Subcutaneous adipose tissue (tissue), 4 donors: Measurements from ENCODE around the gene SNX30. TPM values are rescaled to one million over a fixed set of nuclear protein-coding genes. Genes with fewer than 3 reads are reported as not detected.

Experiments
- CTCF ChIP-seq: fragments of 450-650 bp; IDR thresholded peaks from one replicate; pipeline ENCODE4 v1.5.1; 2016; ENCODE audit warnings: low read depth, mild to moderate bottlenecking, control low read depth, antibody characterized with exemption, moderate library complexity
- total RNA-seq, 4 donors: library from RNA; depleted of rRNA; stranded (reverse); fragments of >200 nt; gene quantifications; one replicate each; pipeline ENCODE4 v1.1.0, GENCODE V29; 2016

SNX30 gene
- total RNA-seq, 4 donors from 2014 or later, result 10.1 to 25.3 (median 13.4) TPM

- TF ChIP-seq CTCF, result no peak
Measured at GRCh38 chr9:112914524-112914923, 164.0 kb downstream of the SNX30 start.

GRCh38 chr9:112917047-112917986, 166.8 kb downstream of the SNX30 start:
- no peak for TF ChIP-seq CTCF

GRCh38 chr9:112917987-112918362, 167.4 kb downstream of the SNX30 start:
- no peak for TF ChIP-seq CTCF

GRCh38 chr9:112921549-112921948, 171.0 kb downstream of the SNX30 start:
- TF ChIP-seq CTCF, result no peak

Other genes with a start within 250 kb of the SNX30 start
- 10 to 100 TPM; 14.5 to 30.6 (median 20.2) TPM for gene INIP, start 32.6 kb upstream of the SNX30 start, total RNA-seq
- 1 to 10 TPM in 1 of 4 donors, under 1 TPM in 1, not detected in 2; 0.22 to 3.1 TPM for gene SLC46A2, start 140.1 kb downstream of the SNX30 start, total RNA-seq